DND-41 (cell line): ENCODE measurements around the gene AANAT.

ENCODE experiments used
- ATAC-seq: fragments of 200-7000 bp; cut with Tn5 transposase; 3 replicates; pipeline ENCODE4 v1.9.1; 2021; ENCODE audit warnings: low read depth; ENCODE audit not compliant: insufficient read depth
- DNase-seq: peaks from one replicate; pipeline ENCODE4 v3.0.0-alpha.2; 2020
- H2AFZ ChIP-seq: 2 replicates; pipeline ENCODE4 v1.6.0; 2012; ENCODE audit warnings: low read depth, low read length
- H3K27ac ChIP-seq: 2 replicates; pipeline ENCODE4 v1.5.1; 2012; ENCODE audit warnings: low read length, inconsistent platforms
- H3K27me3 ChIP-seq: fragments of 200-600 bp; sonication (generic); 2 replicates; pipeline ENCODE4 v1.6.0; 2012; ENCODE audit warnings: low read length, mild to moderate bottlenecking, inconsistent platforms; ENCODE audit not compliant: insufficient read depth, poor library complexity
- H3K36me3 ChIP-seq: 2 replicates; pipeline ENCODE4 v1.5.1; 2012; ENCODE audit warnings: low read length, inconsistent platforms; ENCODE audit not compliant: insufficient read depth
- H3K4me1 ChIP-seq: 2 replicates; pipeline ENCODE4 v1.5.1; 2012; ENCODE audit warnings: mild to moderate bottlenecking, low read length; ENCODE audit not compliant: insufficient read depth
- H3K4me2 ChIP-seq: 2 replicates; pipeline ENCODE4 v1.6.0; 2012; ENCODE audit warnings: mild to moderate bottlenecking, moderate library complexity, low read length, inconsistent platforms; ENCODE audit not compliant: insufficient read depth
- H3K4me3 ChIP-seq, 2 experiments: fragments of 200-600 bp in 1 of 2; shearing (Covaris generic) in 1 of 2; 2 replicates each; pipeline ENCODE4 v1.5.1; 2012 to 2016; ENCODE audit warnings: inconsistent platforms in 2 of 2, low read length in 2 of 2, mild to moderate bottlenecking in 2 of 2, low read depth in 1 of 2, moderate library complexity in 1 of 2
- H3K79me2 ChIP-seq: 2 replicates; pipeline ENCODE4 v1.6.0; 2012; ENCODE audit warnings: low read length, inconsistent platforms; ENCODE audit not compliant: insufficient read depth
- H3K9ac ChIP-seq: 2 replicates; pipeline ENCODE4 v1.6.0; 2012; ENCODE audit warnings: low read depth, mild to moderate bottlenecking, inconsistent platforms, low read length, moderate library complexity
- H3K9me3 ChIP-seq: 2 replicates; pipeline ENCODE4 v1.5.1; 2012; ENCODE audit warnings: low read length, moderate library complexity, mild to moderate bottlenecking, inconsistent platforms; ENCODE audit not compliant: insufficient read depth, severe bottlenecking
- H4K20me1 ChIP-seq: 2 replicates; pipeline ENCODE4 v1.6.0; 2012; ENCODE audit warnings: low read length; ENCODE audit not compliant: insufficient read depth
- EZH2 ChIP-seq: IDR thresholded peaks from 3 replicates; pipeline ENCODE4 v1.6.1; 2012; ENCODE audit warnings: borderline replicate concordance, low read depth, mild to moderate bottlenecking, moderate library complexity, low read length, inconsistent platforms; ENCODE audit not compliant: severe bottlenecking
- TF ChIP-seq, protein P1 (sequence below): IDR thresholded peaks from 2 replicates; pipeline ENCODE4 v1.5.1; 2012; ENCODE audit warnings: borderline replicate concordance, low read length, moderate library complexity, mild to moderate bottlenecking; ENCODE audit not compliant: poor library complexity, severe bottlenecking; ENCODE audit errors: extremely low read depth

AANAT gene

DNA sequence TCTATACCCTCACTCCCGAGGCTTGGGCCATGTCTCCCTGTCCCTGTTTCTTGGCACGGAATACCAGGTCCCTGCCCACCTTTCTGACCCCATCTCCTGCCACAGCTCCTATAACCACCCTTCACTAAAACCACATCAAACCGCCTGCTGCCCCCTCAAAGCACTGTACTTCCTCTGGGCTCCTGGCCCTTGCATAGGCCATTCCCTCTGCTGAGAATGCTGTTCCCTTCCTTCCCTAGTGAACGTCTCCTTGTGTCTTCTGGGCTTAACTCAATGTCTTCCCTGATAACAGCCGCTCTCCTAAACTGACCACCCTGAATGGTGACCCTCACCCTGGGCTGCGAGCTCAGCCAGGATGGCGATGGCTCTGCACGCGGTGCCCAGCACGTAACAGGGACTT is 10.7 kb downstream of the AANAT start:
- Histone ChIP-seq H2AFZ (no peak overlapping the region), H3K9ac (no peak overlapping the region), H3K4me3 (no peak overlapping the region), H3K79me2 (no peaks in the 10 kb centered on the region), H3K36me3 (no peaks in the 10 kb centered on the region), H3K9me3 (no peaks in the 10 kb centered on the region), H4K20me1 (no peaks in the 10 kb centered on the region), H3K4me2 (no peak overlapping the region), H3K4me1 (no peaks in the 10 kb centered on the region), H3K27ac (no peak overlapping the region), H3K27me3 (no peaks in the 10 kb centered on the region)
- no peak for TF ChIP-seq EZH2
- TF ChIP-seq, protein P1, sequence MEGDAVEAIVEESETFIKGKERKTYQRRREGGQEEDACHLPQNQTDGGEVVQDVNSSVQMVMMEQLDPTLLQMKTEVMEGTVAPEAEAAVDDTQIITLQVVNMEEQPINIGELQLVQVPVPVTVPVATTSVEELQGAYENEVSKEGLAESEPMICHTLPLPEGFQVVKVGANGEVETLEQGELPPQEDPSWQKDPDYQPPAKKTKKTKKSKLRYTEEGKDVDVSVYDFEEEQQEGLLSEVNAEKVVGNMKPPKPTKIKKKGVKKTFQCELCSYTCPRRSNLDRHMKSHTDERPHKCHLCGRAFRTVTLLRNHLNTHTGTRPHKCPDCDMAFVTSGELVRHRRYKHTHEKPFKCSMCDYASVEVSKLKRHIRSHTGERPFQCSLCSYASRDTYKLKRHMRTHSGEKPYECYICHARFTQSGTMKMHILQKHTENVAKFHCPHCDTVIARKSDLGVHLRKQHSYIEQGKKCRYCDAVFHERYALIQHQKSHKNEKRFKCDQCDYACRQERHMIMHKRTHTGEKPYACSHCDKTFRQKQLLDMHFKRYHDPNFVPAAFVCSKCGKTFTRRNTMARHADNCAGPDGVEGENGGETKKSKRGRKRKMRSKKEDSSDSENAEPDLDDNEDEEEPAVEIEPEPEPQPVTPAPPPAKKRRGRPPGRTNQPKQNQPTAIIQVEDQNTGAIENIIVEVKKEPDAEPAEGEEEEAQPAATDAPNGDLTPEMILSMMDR = no peak
- no peak for DNase-seq
- ATAC-seq = no peak

DNA sequence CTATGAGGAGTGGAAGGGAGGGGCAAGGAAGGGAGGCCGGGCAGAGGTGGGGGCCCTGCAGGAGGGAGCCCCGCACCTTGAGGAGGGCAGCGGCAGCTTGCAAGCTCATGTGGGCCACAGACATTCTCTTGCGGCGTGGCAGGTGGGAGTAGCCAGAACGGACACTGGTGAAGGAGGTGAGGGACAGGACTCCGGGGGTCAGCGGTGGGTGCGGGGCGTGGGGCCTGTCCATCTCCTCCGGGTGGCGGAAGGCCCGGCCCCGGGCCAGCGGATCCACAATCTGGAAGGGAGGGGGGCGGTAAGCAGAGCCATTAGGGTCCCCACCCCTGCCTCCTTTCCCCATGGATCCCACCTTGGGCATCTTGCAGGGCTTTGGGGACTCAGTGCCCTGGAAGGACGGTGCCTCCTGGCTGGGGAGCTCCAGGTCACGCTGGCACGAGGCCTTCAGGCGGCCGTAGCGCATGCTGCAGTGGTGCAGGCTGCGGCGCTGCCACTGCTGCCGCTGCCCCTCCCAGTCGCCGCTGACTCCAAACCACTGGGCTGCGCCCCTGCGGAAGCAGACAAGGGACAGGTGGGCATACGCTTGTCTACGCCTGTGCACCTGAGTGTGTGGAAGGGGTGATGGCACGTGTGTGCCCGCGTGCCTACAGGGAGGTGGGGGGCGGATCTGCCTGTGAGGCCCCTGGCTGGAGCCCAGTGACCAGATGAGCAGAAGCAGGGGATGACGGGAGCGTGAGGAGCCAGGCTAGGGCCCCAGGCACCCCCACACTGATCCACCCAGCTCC is 11.5 kb downstream of the AANAT start:
- H4K20me1 ChIP-seq = no peaks in the 10 kb centered on the region
- no peak overlapping the region for H3K27ac ChIP-seq

DNA sequence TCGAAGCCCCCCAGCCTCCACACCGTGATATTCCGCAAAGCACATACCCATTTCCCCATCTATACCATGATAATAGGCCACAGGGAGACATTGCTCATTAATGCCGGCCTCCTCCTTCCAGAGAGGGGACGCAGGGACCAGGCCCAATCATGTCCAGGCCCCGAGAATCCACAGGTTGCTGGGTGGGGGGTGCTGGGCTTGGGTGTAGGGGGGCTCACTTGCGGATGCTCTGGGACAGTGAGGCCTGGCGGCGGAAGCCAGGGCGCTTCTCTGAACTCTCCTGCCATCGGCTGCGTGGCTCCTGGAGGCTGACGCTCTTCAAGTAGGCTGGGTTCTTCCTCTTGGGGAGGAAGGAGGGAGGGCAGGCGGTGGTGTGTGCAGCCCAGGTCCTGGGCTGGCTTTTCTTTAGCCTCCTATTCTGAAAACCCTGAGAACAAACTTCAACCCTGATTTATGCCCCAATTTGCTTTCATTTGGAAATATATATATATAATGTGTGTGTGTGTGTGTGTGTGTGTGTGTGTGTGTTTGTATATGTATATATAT is 12.2 kb downstream of the AANAT start:
- no peaks in the 10 kb centered on the region for H3K4me1 ChIP-seq
- H3K9ac ChIP-seq = no peak overlapping the region
- no peaks in the 10 kb centered on the region for H3K36me3 ChIP-seq

More for the DNA sequence above, 11.5 kb downstream of the AANAT start:
- H3K27me3 ChIP-seq = no peaks in the 10 kb centered on the region
- no peaks in the 10 kb centered on the region for H3K36me3 ChIP-seq
- no peaks in the 10 kb centered on the region for H3K9me3 ChIP-seq
- H2AFZ ChIP-seq = no peak overlapping the region
- no peaks in the 10 kb centered on the region for H3K79me2 ChIP-seq
- no peak overlapping the region for H3K4me3 ChIP-seq
- no peak for ATAC-seq
- no peaks in the 10 kb centered on the region for H3K4me1 ChIP-seq
- H3K9ac ChIP-seq = no peak overlapping the region
- DNase-seq = no peak
- TF ChIP-seq, protein P1 = no peak
- no peak for TF ChIP-seq EZH2
- no peak overlapping the region for H3K4me2 ChIP-seq

More for the DNA sequence above, 12.2 kb downstream of the AANAT start:
- DNase-seq = no peak
- Histone ChIP-seq H3K27ac (no peak overlapping the region), H3K79me2 (no peaks in the 10 kb centered on the region), H3K27me3 (no peaks in the 10 kb centered on the region), H4K20me1 (no peaks in the 10 kb centered on the region), H3K4me3 (no peak overlapping the region), H3K9me3 (no peaks in the 10 kb centered on the region), H2AFZ (no peak overlapping the region), H3K4me2 (no peak overlapping the region)
- TF ChIP-seq, protein P1 = no peak
- no peak for TF ChIP-seq EZH2
- ATAC-seq = no peak
